Hepatocyte (in vitro differentiated cells): ENCODE results near the gene DPCD.

ENCODE experiments used
- CTCF ChIP-seq: fragments of 200-600 bp; sonication (generic); IDR thresholded peaks from 2 replicates; pipeline ENCODE4 v1.5.1; 2016; ENCODE audit warnings: antibody characterized with exemption, mild to moderate bottlenecking; ENCODE audit not compliant: poor library complexity
- EZH2 ChIP-seq: fragments of 200-600 bp; sonication (generic); IDR thresholded peaks from 2 replicates; pipeline ENCODE4 v1.6.1; 2016; ENCODE audit warnings: antibody characterized with exemption, mild to moderate bottlenecking, borderline replicate concordance
- EZH2phosphoT487 ChIP-seq: fragments of 200-600 bp; sonication (generic); IDR thresholded peaks from one replicate; pipeline ENCODE4 v1.6.1; 2018; ENCODE audit warnings: antibody characterized with exemption, mild to moderate bottlenecking, low read depth, moderate library complexity; ENCODE audit not compliant: unreplicated experiment, severe bottlenecking

DNA sequence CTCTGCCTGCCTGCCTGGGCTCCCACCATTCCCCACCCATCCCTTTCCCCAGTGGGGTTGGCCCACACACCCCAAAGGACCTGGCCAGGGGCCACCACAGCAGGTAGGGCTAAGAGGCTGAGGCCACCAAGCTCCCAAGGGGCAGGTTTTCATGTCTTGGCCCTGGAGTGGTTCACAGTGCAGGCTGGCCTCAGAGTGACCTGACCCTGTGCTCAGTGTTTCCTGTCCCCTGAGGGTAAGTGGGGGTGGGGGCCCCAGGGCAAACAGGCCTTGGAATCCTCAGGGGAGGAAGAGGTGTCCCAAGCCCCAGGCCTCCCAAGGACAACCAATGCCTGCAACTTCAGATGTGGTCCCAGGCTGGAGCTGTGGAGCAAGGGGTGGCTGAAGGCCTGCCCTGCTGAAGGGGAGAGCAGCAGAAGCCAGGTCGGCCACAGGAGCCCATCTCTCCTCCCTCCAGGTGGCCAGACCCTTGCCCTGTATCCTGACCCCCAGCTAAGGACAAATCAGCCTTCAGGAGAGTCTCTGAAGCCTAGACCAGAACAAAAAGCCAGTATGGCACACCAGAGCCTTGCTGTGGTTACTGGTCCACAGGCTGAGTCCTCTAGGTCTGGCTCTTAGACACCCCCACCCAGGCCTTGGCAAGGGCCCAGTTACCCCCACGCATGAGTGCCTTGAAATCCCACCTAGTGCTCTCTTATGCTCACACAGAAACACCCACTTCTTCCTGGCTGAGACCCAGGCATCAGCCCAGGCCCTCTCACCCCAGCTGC is 27.6 kb upstream of the DPCD start:
- no peak for TF ChIP-seq CTCF
- no peak for TF ChIP-seq EZH2
- no peak for TF ChIP-seq EZH2phosphoT487
